Fibroblast of the aortic adventitia (primary cell): ENCODE results near the gene ROCK1. TPM values are rescaled to one million over a fixed set of nuclear protein-coding genes. Genes with fewer than 3 reads are reported as not detected.
A peak's percentile ranks its signal among the peaks of the same experiment; 100 is the strongest.
"Not testable (repeated sequence)": the region's sequence is repeated elsewhere in the genome, so short reads cannot be mapped to it uniquely, and the experiment has no call there.

Experiments used
- DNase-seq: peaks from one replicate; pipeline ENCODE4 v3.0.0-alpha.2; 2010; ENCODE audit warnings: low read depth
- H3K4me3 ChIP-seq: 2 replicates; pipeline ENCODE4 v1.5.1; 2011; ENCODE audit warnings: low read depth, mild to moderate bottlenecking, control low read depth, low read length, moderate library complexity
- total RNA-seq: library from RNA; depleted of rRNA; stranded (reverse); fragments of >200 nt; gene quantifications from 2 replicates; pipeline ENCODE4 v1.2.3, GENCODE V29; 2012; ENCODE audit warnings: low replicate concordance
- TF ChIP-seq, protein P1 (sequence below): IDR thresholded peaks from 2 replicates; pipeline ENCODE4 v1.5.1; 2011; ENCODE audit warnings: mild to moderate bottlenecking, low read length, control low read depth, inconsistent platforms; ENCODE audit not compliant: insufficient read depth

ROCK1 gene
- total RNA-seq, 1 donor, result 56.4 TPM

DNA sequence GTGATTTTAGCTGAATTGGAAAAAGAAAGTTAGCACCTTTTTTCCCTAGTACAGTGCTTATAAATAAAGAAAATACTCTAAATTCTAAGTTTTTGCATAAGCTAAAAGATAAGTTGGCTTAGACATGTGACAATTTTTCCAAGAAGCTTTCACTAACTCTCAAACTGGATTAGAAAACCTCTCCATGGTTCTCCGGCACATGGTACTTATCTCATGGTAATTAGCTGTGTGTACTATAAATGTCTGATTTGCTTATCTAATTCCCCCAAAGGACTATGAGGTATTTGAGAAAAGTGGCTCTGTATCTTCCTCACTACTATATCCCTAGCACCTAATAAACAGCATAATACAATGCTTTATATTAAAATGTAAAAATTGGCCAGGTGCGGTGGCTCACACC is 71.1 kb downstream of the ROCK1 start:
- H3K4me3 ChIP-seq, result no peak overlapping the region
- DNase-seq, result no peak
- TF ChIP-seq, protein P1, sequence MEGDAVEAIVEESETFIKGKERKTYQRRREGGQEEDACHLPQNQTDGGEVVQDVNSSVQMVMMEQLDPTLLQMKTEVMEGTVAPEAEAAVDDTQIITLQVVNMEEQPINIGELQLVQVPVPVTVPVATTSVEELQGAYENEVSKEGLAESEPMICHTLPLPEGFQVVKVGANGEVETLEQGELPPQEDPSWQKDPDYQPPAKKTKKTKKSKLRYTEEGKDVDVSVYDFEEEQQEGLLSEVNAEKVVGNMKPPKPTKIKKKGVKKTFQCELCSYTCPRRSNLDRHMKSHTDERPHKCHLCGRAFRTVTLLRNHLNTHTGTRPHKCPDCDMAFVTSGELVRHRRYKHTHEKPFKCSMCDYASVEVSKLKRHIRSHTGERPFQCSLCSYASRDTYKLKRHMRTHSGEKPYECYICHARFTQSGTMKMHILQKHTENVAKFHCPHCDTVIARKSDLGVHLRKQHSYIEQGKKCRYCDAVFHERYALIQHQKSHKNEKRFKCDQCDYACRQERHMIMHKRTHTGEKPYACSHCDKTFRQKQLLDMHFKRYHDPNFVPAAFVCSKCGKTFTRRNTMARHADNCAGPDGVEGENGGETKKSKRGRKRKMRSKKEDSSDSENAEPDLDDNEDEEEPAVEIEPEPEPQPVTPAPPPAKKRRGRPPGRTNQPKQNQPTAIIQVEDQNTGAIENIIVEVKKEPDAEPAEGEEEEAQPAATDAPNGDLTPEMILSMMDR, result no peak

DNA sequence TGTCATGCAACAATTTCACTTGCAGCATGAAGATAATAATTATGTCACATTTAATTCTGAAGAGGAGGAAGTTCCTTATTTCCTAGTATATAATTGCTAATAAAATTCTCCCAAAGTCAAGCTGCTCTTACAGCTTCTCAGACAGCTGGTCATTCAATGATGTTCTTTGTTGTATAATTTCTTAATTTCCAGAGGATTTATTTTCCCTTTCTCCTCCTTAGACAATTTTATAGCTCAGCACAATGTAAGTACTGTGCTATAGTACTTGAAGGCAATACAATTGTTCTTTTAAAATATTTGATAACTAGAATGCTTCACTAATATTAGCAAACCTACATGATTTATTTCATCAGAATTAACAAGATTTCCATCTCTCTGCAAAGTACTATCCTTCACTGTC is 73.4 kb downstream of the ROCK1 start:
- DNase-seq, result no peak
- TF ChIP-seq, protein P1, result no peak
- H3K4me3 ChIP-seq, result no peak overlapping the region

- no peak for DNase-seq
- TF ChIP-seq, protein P1, result no peak
- H3K4me3 ChIP-seq, result no peak overlapping the region
Observed at GRCh38 chr18:21031845-21032244, 79.8 kb downstream of the ROCK1 start.

GRCh38 chr18:21018257-21018656 is 93.4 kb downstream of the ROCK1 start:
- not testable (repeated sequence) for DNase-seq, H3K4me3 ChIP-seq

- TF ChIP-seq, protein P1, result no peak
- DNase-seq, result no peak
- H3K4me3 ChIP-seq, result no peak overlapping the region
Observed at GRCh38 chr18:21012308-21012707, 99.3 kb downstream of the ROCK1 start.

- H3K4me3 ChIP-seq, result no peak overlapping the region
- peak; percentile 96 for DNase-seq
- TF ChIP-seq, protein P1, result no peak
Observed at GRCh38 chr18:21004726-21005125, 106.9 kb downstream of the ROCK1 start.

DNA sequence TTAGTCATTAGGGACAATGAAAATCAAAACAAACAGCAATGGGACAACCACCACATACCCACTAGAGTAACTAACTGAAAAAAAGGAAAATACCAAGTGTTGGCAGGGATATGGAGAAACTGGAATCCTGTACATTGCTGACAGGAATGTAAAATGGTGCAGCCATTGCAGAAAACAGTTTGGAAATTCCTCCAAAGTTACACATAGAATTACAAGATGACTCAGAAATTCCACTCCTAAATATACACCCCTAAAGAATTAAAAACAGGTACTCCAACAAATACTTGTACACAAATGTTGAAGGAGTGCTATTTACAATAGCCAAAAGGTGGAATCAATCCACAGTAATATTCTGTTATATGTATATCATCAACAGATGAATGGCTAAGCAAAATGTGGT is 110.9 kb downstream of the ROCK1 start:
- peak; percentile 28 for DNase-seq
- no peak overlapping the region for H3K4me3 ChIP-seq
- TF ChIP-seq, protein P1, result no peak
